Measurements from ENCODE around the gene UAP1L1. TPM values are rescaled to one million over a fixed set of nuclear protein-coding genes. Genes with fewer than 3 reads are reported as not detected.
"Not testable (repeated sequence)": the region's sequence is repeated elsewhere in the genome, so short reads cannot be mapped to it uniquely, and the experiment has no call there.

Gene UAP1L1
- total and polyA plus RNA-seq, 10 donors: 12.5 to 35.9 (median 26.6) TPM

DNA sequence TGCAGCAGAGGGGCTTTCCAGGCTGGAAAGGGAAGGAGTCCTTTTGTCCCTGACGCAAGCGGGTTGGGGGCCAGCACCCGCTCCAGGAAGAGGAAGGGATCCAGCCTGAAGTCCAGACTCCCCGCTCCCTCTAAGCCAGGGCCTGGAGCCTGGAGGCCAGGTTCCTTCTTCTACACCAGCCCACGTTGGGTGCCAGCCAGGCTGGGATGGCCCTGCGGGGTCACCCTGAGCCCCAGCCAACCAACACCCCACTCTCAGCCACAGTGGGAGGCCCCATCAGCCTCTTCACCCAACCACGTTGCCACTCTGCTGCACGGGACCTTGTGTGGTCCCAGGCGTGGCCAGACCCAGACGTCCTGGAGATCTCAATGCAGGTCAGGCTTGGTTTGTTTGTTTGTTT lies 44.5 kb upstream of the UAP1L1 start:
- H3K9me3 ChIP-seq: no peaks in the 10 kb centered on the region
- H3K27me3 ChIP-seq (replicated peaks in 1 of 7): no peaks in the 10 kb centered on the region
- DNase-seq: peak; percentile 92
- TF ChIP-seq POLR2AphosphoS5 (IDR thresholded peaks at IDR 0.05) (peak; percentile 63 to 86 (median 72)), POLR2A (IDR thresholded peaks at IDR 0.05) (no peak)
- peak overlapping the region in 6 of 8 donors; percentile 8 to 86 (median 64) for H3K4me3 ChIP-seq
- H3K27ac ChIP-seq: peak overlapping the region; percentile 55 to 94 (median 84)
- intact Hi-C loops (cut with DNase I; ENCODE audit: low total_unique reads): loop anchor here (10.0 kb wide), 1 partner anchor 88 kb away; the partner anchor contains the start of genes C8G and FBXW5
- H3K4me1 ChIP-seq: peaks cover 53 to 86% (median 75%) of the 10 kb centered on the region in 6 donors
- H3K36me3 ChIP-seq: peaks cover 0 to 12% (median 2%) of the 10 kb centered on the region in 6 donors
- 36 to 62% (median 44%) methylated on average over 9 to 10 of the region's 10 CpGs for WGBS, 5 donors

GRCh38 chr9:137033481-137033880 lies 43.8 kb upstream of the UAP1L1 start:
- H3K27me3 ChIP-seq (replicated peaks in 1 of 7); DNase-seq; H3K9me3 ChIP-seq: not testable (repeated sequence)
- intact Hi-C loops (cut with DNase I; ENCODE audit: low total_unique reads): loop anchor here (10.0 kb wide), 1 partner anchor 89 kb away; the partner anchor contains the start of genes C8G and FBXW5
- WGBS, 5 donors: 63 to 75% (median 66%) methylated on average over 5 of the region's 5 CpGs
- H3K4me3 ChIP-seq: peak overlapping the region in 7 of 8 donors; percentile 7 to 86 (median 60)
- H3K27ac ChIP-seq: peak overlapping the region; percentile 2 to 94 (median 84)
- peaks cover 0 to 19% (median 2%) of the 10 kb centered on the region in 6 donors for H3K36me3 ChIP-seq
- H3K4me1 ChIP-seq: peaks cover 53 to 84% (median 73%) of the 10 kb centered on the region in 6 donors

- Histone ChIP-seq H3K36me3 (peaks cover 0 to 25% (median 8%) of the 10 kb centered on the region in 6 donors), H3K4me3 (peak overlapping the region in 7 of 8 donors; percentile 8 to 86 (median 60)), H3K9me3 (no peaks in the 10 kb centered on the region), H3K4me1 (peaks cover 46 to 77% (median 66%) of the 10 kb centered on the region in 6 donors), H3K27ac (peak overlapping the region; percentile 81 to 94 (median 84)), H3K27me3 (replicated peaks in 1 of 7) (peaks cover 0 to 5% (median 0%) of the 10 kb centered on the region in 7 donors)
- DNase-seq: peak; percentile 87
- intact Hi-C loops (cut with DNase I; ENCODE audit: low total_unique reads): loop anchor here (10.0 kb wide), 1 partner anchor 89 kb away; the partner anchor contains the start of genes C8G and FBXW5
- WGBS, 5 donors: 4 to 23% (median 15%) methylated on average over 11 to 15 of the region's 15 CpGs
- TF ChIP-seq POLR2A (IDR thresholded peaks at IDR 0.05) (no peak), POLR2AphosphoS5 (IDR thresholded peaks at IDR 0.05) (no peak), CTCF (IDR thresholded peaks at IDR 0.05 in 8 of 11, conservative IDR thresholded peaks at IDR 0.05 in 3 of 11) (no peak)
Measured at GRCh38 chr9:137034039-137034708, 43.1 kb upstream of the UAP1L1 start.

DNA sequence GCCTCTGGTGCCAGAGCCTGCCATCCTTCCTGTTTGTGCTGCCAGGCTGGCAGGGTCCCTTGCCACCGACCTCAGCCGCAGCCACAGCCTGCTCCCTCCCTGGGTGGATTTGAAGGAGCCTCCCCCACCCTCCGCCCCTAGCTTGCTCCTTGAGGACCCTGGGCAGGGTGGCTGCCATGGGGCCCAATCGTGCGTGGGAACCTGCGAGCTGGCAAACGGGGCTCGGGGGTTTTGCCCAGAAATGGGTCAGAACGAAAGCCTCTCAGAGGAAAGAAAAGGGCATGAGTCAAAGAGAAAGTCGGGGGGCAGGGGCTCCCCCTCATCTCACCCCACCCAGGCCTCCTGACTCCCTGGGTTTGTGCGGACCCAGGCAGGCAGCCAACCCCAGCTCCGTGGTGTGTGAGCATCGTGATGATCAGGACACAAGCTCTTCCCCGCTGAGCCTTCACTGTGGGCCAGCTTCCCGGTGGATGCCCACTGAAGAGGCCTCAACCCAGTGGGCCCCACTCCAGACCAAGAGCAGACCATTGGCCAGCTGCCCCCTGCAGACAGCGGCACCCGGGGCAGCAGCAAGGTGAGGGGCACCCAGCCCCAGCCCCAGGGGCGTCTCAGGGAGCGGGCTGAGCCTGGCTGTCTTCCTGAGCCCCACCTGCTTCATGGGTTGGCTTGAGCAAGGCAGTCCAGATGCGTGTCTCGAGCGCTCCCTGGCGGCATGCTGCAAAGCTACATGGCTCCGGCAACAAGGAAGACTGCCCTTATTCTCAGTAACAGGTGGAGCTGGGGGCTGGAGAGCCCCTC lies 42.4 kb upstream of the UAP1L1 start:
- TF ChIP-seq POLR2AphosphoS5 (IDR thresholded peaks at IDR 0.05) (peak; percentile 75 to 78 (median 77)), CTCF (IDR thresholded peaks at IDR 0.05 in 8 of 11, conservative IDR thresholded peaks at IDR 0.05 in 3 of 11) (peak; percentile 85 to 97 (median 94)), POLR2A (IDR thresholded peaks at IDR 0.05) (peak in 1 of 3 donors; percentile 20)
- Histone ChIP-seq H3K4me3 (peak overlapping the region in 7 of 8 donors; percentile 4 to 86 (median 31)), H3K9me3 (no peaks in the 10 kb centered on the region), H3K27me3 (replicated peaks in 1 of 7) (peaks cover 0 to 12% (median 0%) of the 10 kb centered on the region in 7 donors), H3K36me3 (peaks cover 0 to 33% (median 10%) of the 10 kb centered on the region in 6 donors), H3K4me1 (peaks cover 39 to 72% (median 59%) of the 10 kb centered on the region in 6 donors), H3K27ac (peak overlapping the region; percentile 80 to 94 (median 84))
- peak; percentile 97 for DNase-seq
- WGBS, 5 donors: 1 to 8% (median 4%) methylated on average over 16 to 24 of the region's 24 CpGs
- intact Hi-C loops (cut with DNase I; ENCODE audit: low total_unique reads): loop anchor here (5.0 to 10.0 kb wide), 2 partner anchors 90 to 248 kb away; partner anchors contain the start of genes C8G and FBXW5

Measured in spleen (tissue), 11 donors.